Measurements from ENCODE around the gene PRSS48.

PRSS48 gene, protein sequence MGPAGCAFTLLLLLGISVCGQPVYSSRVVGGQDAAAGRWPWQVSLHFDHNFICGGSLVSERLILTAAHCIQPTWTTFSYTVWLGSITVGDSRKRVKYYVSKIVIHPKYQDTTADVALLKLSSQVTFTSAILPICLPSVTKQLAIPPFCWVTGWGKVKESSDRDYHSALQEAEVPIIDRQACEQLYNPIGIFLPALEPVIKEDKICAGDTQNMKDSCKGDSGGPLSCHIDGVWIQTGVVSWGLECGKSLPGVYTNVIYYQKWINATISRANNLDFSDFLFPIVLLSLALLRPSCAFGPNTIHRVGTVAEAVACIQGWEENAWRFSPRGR

DNA sequence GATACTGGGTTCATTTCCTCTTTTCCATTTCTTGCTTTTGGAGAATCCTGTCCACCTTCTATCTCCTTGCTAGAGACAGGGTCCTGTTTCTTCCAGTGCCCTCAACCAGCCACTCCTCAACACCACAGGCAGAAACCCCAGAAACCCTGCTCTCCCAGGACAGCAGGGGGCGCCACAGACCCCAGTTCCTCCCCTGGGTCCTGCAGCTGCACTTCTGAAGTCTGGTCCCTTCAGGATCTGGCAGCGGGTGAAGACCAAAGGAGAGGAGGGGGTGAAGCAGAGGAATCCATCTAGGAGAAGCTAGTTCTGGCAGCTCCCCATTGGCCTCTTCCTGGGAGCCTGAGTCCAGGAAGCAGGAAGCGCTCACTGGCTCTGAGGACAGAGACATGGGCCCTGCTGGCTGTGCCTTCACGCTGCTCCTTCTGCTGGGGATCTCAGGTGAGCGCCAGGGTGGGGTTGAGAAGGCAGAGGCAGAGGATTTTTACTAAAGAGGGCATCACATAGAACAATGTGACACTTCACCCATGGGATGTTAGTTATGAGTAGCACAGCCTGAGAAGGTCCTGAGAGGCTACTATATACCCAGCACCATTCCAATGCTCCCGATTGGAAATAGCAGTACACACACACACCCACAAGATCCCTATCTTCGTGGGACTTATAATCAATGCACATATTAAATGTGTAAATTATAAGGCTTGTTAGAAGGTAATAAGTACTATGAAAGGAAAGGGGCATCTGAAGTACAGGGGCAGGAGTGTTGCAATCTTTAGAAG lies at the start of gene PRSS48:
Gene PRSS48, plus strand, starts transcription at position 375 of the 776 bp plus-strand sequence. Its CDS starts 12 bp downstream, at position 387.
- peak within 1 kb of the TSS; percentile 68; the same call in 1 of the 2 replicates for H2AFZ ChIP-seq (ENCODE audit: low read depth, low read length)

DNA sequence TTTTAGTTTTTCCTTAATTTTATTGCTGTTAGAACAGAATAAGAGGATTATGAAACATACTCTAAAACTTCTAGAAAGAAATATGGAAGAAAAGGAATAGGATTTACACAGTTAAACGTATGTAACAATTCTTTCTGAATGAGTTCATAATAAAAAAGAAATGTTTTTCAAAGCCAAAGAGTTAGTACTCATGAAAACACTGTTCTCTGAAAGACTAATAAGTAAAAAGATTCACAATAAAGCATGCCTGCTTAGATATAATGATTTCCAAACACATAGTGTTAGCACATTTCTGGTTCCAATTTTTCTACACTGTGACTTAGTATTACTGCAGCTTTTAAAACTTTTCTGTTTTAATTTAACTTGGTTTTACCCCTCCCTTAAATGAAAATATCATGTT lies 49.8 kb upstream of the PRSS48 start:
- H4K20me1 ChIP-seq (ENCODE audit: insufficient read depth, low read length), result no peaks in the 10 kb centered on the region
- H3K4me2 ChIP-seq (ENCODE audit: low read length), result peak overlapping the region; percentile 72
- H3K9ac ChIP-seq (ENCODE audit: low read length), result peak overlapping the region; percentile 26; the same call in 1 of the 2 replicates
- H3K27me3 ChIP-seq (ENCODE audit: low read depth, low read length), result no peaks in the 10 kb centered on the region
- peak overlapping the region; percentile 64 for H2AFZ ChIP-seq (ENCODE audit: low read depth, low read length)
- peak overlapping the region; percentile 63 for H3K4me3 ChIP-seq (ENCODE audit: low read length)
- peak overlapping the region; percentile 51 for H3K27ac ChIP-seq (ENCODE audit: low read length)
- H3K36me3 ChIP-seq (replicated peaks; ENCODE audit: low read depth, low read length), result no peaks in the 10 kb centered on the region
- TF ChIP-seq EZH2phosphoT487 (IDR thresholded peaks at IDR 0.05; ENCODE audit: low read depth), result no peak
- TF ChIP-seq, protein P1, sequence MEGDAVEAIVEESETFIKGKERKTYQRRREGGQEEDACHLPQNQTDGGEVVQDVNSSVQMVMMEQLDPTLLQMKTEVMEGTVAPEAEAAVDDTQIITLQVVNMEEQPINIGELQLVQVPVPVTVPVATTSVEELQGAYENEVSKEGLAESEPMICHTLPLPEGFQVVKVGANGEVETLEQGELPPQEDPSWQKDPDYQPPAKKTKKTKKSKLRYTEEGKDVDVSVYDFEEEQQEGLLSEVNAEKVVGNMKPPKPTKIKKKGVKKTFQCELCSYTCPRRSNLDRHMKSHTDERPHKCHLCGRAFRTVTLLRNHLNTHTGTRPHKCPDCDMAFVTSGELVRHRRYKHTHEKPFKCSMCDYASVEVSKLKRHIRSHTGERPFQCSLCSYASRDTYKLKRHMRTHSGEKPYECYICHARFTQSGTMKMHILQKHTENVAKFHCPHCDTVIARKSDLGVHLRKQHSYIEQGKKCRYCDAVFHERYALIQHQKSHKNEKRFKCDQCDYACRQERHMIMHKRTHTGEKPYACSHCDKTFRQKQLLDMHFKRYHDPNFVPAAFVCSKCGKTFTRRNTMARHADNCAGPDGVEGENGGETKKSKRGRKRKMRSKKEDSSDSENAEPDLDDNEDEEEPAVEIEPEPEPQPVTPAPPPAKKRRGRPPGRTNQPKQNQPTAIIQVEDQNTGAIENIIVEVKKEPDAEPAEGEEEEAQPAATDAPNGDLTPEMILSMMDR (IDR thresholded peaks at IDR 0.05; ENCODE audit: low read depth, low read length), result no peak
- H3K9me3 ChIP-seq (ENCODE audit: insufficient read depth, low read length), result no peaks in the 10 kb centered on the region
- H3K4me1 ChIP-seq (ENCODE audit: low read length), result peaks cover 41% of the 10 kb centered on the region
- H3K79me2 ChIP-seq (ENCODE audit: low read length), result no peaks in the 10 kb centered on the region

More for the DNA sequence above, at the start of gene PRSS48:
- Histone ChIP-seq H3K27me3 (ENCODE audit: low read depth, low read length) (no peaks in the 10 kb centered on the region), H4K20me1 (ENCODE audit: insufficient read depth, low read length) (no peaks in the 10 kb centered on the region), H3K4me3 (ENCODE audit: low read length) (no peak within 1 kb of the TSS), H3K79me2 (ENCODE audit: low read length) (no peaks in the 10 kb centered on the region), H3K27ac (ENCODE audit: low read length) (no peak within 1 kb of the TSS), H3K9me3 (ENCODE audit: insufficient read depth, low read length) (no peaks in the 10 kb centered on the region), H3K9ac (ENCODE audit: low read length) (no peak within 1 kb of the TSS), H3K4me2 (ENCODE audit: low read length) (peak within 1 kb of the TSS; percentile 36; the same call in 1 of the 2 replicates), H3K36me3 (replicated peaks; ENCODE audit: low read depth, low read length) (no peaks in the 10 kb centered on the region), H3K4me1 (ENCODE audit: low read length) (no peaks in the 10 kb centered on the region)
- TF ChIP-seq, protein P1 (IDR thresholded peaks at IDR 0.05; ENCODE audit: low read depth, low read length), result peak; percentile 99
- no peak for TF ChIP-seq EZH2phosphoT487 (IDR thresholded peaks at IDR 0.05; ENCODE audit: low read depth)

DNA sequence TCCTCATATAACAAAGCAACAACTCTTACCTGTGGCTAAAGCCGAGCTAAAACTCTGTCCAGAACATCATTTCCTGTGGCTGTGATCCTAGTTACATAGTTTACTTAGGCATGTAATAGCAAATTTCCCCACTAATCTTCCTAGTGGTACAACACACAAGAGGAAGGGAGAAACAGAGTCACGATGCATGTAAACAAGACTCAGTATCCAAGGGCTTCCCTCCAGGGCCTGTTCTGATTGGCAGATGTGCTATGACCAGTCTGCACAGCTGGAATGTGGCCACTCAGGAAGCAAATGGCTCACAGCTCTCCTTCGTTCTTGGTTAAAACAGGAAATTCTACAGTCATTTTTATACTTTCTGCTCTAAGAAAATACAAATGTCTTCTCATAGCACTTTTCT lies 49.2 kb upstream of the PRSS48 start:
- Histone ChIP-seq H3K27ac (ENCODE audit: low read length) (peak overlapping the region; percentile 51), H3K4me2 (ENCODE audit: low read length) (peak overlapping the region; percentile 72)

More for the DNA sequence above, 49.2 kb upstream of the PRSS48 start:
- H3K4me3 ChIP-seq (ENCODE audit: low read length), result peak overlapping the region; percentile 63
- no peaks in the 10 kb centered on the region for H3K79me2 ChIP-seq (ENCODE audit: low read length)
- no peaks in the 10 kb centered on the region for H4K20me1 ChIP-seq (ENCODE audit: insufficient read depth, low read length)
- TF ChIP-seq, protein P1 (IDR thresholded peaks at IDR 0.05; ENCODE audit: low read depth, low read length), result no peak
- no peaks in the 10 kb centered on the region for H3K9me3 ChIP-seq (ENCODE audit: insufficient read depth, low read length)
- no peaks in the 10 kb centered on the region for H3K27me3 ChIP-seq (ENCODE audit: low read depth, low read length)
- peak overlapping the region; percentile 64 for H2AFZ ChIP-seq (ENCODE audit: low read depth, low read length)
- H3K9ac ChIP-seq (ENCODE audit: low read length), result peak overlapping the region; percentile 26; the same call in 1 of the 2 replicates
- peaks cover 41% of the 10 kb centered on the region for H3K4me1 ChIP-seq (ENCODE audit: low read length)
- no peaks in the 10 kb centered on the region for H3K36me3 ChIP-seq (replicated peaks; ENCODE audit: low read depth, low read length)

Measured in OCI-LY3 (cell line).